ENCODE results near the gene AHRR. TPM values are rescaled to one million over a fixed set of nuclear protein-coding genes. Genes with fewer than 3 reads are reported as not detected.

AHRR gene
- total RNA-seq, 1 donor from 2014 or later: 10.5 TPM

- Histone ChIP-seq H3K79me2 (ENCODE audit: insufficient read depth, low read length) (peaks cover 10% of the 10 kb centered on the region), H3K36me3 (ENCODE audit: insufficient read depth, low read length) (peaks cover 20% of the 10 kb centered on the region), H3K27me3 (ENCODE audit: insufficient read depth, low read length) (no peaks in the 10 kb centered on the region), H2AFZ (ENCODE audit: low read depth, low read length) (no peak overlapping the region), H3K4me1 (ENCODE audit: insufficient read depth, low read length) (no peaks in the 10 kb centered on the region), H3K9me3 (ENCODE audit: insufficient read depth, low read depth, low read length) (no peaks in the 10 kb centered on the region), H4K20me1 (ENCODE audit: insufficient read depth, low read length) (no peaks in the 10 kb centered on the region), H3K27ac (ENCODE audit: low read depth, low read length) (no peak overlapping the region), H3K4me3 (ENCODE audit: insufficient read depth, low read depth, low read length) (no peak overlapping the region), H3K9ac (ENCODE audit: low read length) (no peak overlapping the region), H3K4me2 (ENCODE audit: low read length) (no peak overlapping the region)
- FAIRE-seq (no peak), DNase-seq (ENCODE audit: low read depth) (no peak)
- TF ChIP-seq, protein P1, sequence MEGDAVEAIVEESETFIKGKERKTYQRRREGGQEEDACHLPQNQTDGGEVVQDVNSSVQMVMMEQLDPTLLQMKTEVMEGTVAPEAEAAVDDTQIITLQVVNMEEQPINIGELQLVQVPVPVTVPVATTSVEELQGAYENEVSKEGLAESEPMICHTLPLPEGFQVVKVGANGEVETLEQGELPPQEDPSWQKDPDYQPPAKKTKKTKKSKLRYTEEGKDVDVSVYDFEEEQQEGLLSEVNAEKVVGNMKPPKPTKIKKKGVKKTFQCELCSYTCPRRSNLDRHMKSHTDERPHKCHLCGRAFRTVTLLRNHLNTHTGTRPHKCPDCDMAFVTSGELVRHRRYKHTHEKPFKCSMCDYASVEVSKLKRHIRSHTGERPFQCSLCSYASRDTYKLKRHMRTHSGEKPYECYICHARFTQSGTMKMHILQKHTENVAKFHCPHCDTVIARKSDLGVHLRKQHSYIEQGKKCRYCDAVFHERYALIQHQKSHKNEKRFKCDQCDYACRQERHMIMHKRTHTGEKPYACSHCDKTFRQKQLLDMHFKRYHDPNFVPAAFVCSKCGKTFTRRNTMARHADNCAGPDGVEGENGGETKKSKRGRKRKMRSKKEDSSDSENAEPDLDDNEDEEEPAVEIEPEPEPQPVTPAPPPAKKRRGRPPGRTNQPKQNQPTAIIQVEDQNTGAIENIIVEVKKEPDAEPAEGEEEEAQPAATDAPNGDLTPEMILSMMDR (IDR thresholded peaks at IDR 0.05; ENCODE audit: insufficient read depth, low read depth, low read length): no peak
- no peak for TF ChIP-seq EZH2 (IDR thresholded peaks at IDR 0.05; ENCODE audit: insufficient read depth, low read length)
- Mint-ChIP-seq H3K4me1 (ENCODE audit: low read depth, unreplicated experiment) (no peaks in the 10 kb centered on the region), H3K9me3 (ENCODE audit: unreplicated experiment) (no peaks in the 10 kb centered on the region), H3K27me3 (ENCODE audit: low read depth, unreplicated experiment) (no peaks in the 10 kb centered on the region), H3K36me3 (ENCODE audit: low read depth, unreplicated experiment) (peaks cover 25% of the 10 kb centered on the region), H3K4me3 (ENCODE audit: unreplicated experiment) (no peak overlapping the region), H3K27ac (ENCODE audit: unreplicated experiment) (no peak overlapping the region)
Observed at GRCh38 chr5:464843-465590, 143.5 kb downstream of the AHRR start.

GRCh38 chr5:465591-466403 is 144.3 kb downstream of the AHRR start:
- H3K9ac ChIP-seq (ENCODE audit: low read length): no peak overlapping the region
- peaks cover under 1% of the 10 kb centered on the region for H4K20me1 ChIP-seq (ENCODE audit: insufficient read depth, low read length)
- no peaks in the 10 kb centered on the region for H3K9me3 Mint-ChIP-seq (ENCODE audit: unreplicated experiment)
- FAIRE-seq (no peak), DNase-seq (ENCODE audit: low read depth) (no peak)
- no peak for TF ChIP-seq EZH2 (IDR thresholded peaks at IDR 0.05; ENCODE audit: insufficient read depth, low read length)
- TF ChIP-seq, protein P1 (IDR thresholded peaks at IDR 0.05; ENCODE audit: insufficient read depth, low read depth, low read length): no peak
- H3K36me3 Mint-ChIP-seq (ENCODE audit: low read depth, unreplicated experiment): peaks cover 20% of the 10 kb centered on the region
- peaks cover 4% of the 10 kb centered on the region for H3K79me2 ChIP-seq (ENCODE audit: insufficient read depth, low read length)
- no peak overlapping the region for H2AFZ ChIP-seq (ENCODE audit: low read depth, low read length)
- no peak overlapping the region for H3K4me3 Mint-ChIP-seq (ENCODE audit: unreplicated experiment)
- H3K27ac ChIP-seq (ENCODE audit: low read depth, low read length): no peak overlapping the region
- no peaks in the 10 kb centered on the region for H3K27me3 Mint-ChIP-seq (ENCODE audit: low read depth, unreplicated experiment)
- no peaks in the 10 kb centered on the region for H3K9me3 ChIP-seq (ENCODE audit: insufficient read depth, low read depth, low read length)
- no peaks in the 10 kb centered on the region for H3K27me3 ChIP-seq (ENCODE audit: insufficient read depth, low read length)
- H3K36me3 ChIP-seq (ENCODE audit: insufficient read depth, low read length): peaks cover 22% of the 10 kb centered on the region
- H3K4me1 Mint-ChIP-seq (ENCODE audit: low read depth, unreplicated experiment): no peaks in the 10 kb centered on the region
- H3K4me3 ChIP-seq (ENCODE audit: insufficient read depth, low read depth, low read length): no peak overlapping the region
- H3K4me1 ChIP-seq (ENCODE audit: insufficient read depth, low read length): no peaks in the 10 kb centered on the region
- no peak overlapping the region for H3K4me2 ChIP-seq (ENCODE audit: low read length)
- H3K27ac Mint-ChIP-seq (ENCODE audit: unreplicated experiment): no peak overlapping the region
